ENCODE data around the gene ZNF835.

GRCh38 chr19:56671613-56671994, at the start of gene ZNF835:
- TF ChIP-seq, protein P1, sequence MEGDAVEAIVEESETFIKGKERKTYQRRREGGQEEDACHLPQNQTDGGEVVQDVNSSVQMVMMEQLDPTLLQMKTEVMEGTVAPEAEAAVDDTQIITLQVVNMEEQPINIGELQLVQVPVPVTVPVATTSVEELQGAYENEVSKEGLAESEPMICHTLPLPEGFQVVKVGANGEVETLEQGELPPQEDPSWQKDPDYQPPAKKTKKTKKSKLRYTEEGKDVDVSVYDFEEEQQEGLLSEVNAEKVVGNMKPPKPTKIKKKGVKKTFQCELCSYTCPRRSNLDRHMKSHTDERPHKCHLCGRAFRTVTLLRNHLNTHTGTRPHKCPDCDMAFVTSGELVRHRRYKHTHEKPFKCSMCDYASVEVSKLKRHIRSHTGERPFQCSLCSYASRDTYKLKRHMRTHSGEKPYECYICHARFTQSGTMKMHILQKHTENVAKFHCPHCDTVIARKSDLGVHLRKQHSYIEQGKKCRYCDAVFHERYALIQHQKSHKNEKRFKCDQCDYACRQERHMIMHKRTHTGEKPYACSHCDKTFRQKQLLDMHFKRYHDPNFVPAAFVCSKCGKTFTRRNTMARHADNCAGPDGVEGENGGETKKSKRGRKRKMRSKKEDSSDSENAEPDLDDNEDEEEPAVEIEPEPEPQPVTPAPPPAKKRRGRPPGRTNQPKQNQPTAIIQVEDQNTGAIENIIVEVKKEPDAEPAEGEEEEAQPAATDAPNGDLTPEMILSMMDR (IDR thresholded peaks at IDR 0.05; ENCODE audit: low read depth, low read length): no peak
- TF ChIP-seq POLR2A (IDR thresholded peaks at IDR 0.05; ENCODE audit: extremely low read depth, insufficient read length) (no peak), MAX (IDR thresholded peaks at IDR 0.05; ENCODE audit: low read depth, low read length) (no peak), MYC (IDR thresholded peaks at IDR 0.05; ENCODE audit: low read depth, low read length) (no peak)

Data from NB4 (cell line).